Hepatocyte (in vitro differentiated cells): Measurements from ENCODE around the gene ABTB1.

ENCODE experiments used
- CTCF ChIP-seq: fragments of 200-600 bp; sonication (generic); IDR thresholded peaks from 2 replicates; pipeline ENCODE4 v1.5.1; 2016; ENCODE audit warnings: antibody characterized with exemption, mild to moderate bottlenecking; ENCODE audit not compliant: poor library complexity
- EZH2 ChIP-seq: fragments of 200-600 bp; sonication (generic); IDR thresholded peaks from 2 replicates; pipeline ENCODE4 v1.6.1; 2016; ENCODE audit warnings: antibody characterized with exemption, mild to moderate bottlenecking, borderline replicate concordance

GRCh38 chr3:127693336-127693843 is 20.6 kb downstream of the ABTB1 start:
- no peak for TF ChIP-seq CTCF
- TF ChIP-seq EZH2, result no peak
